Nephron (organoid): Measurements from ENCODE around the gene PRMT9.

Experiments
- H3K27ac Mint-ChIP-seq, 3 experiments: 2 replicates each; pipeline ENCODE4 v1.8.0; 2020; ENCODE audit warnings: mixed read lengths in 3 of 3, mild to moderate bottlenecking in 2 of 3, moderate library complexity in 1 of 3
- H3K27me3 Mint-ChIP-seq: 2 replicates; pipeline ENCODE4 v1.8.0; 2021; ENCODE audit warnings: low read depth, mild to moderate bottlenecking, moderate library complexity, mixed read lengths
- H3K36me3 Mint-ChIP-seq: 2 replicates; pipeline ENCODE4 v1.8.0; 2020; ENCODE audit warnings: low read depth, mixed read lengths
- H3K4me1 Mint-ChIP-seq: 2 replicates; pipeline ENCODE4 v1.8.0; 2020; ENCODE audit warnings: mixed read lengths
- H3K4me3 Mint-ChIP-seq, 3 experiments: 2 replicates each; pipeline ENCODE4 v1.8.0; 2020; ENCODE audit warnings: mild to moderate bottlenecking in 3 of 3, mixed read lengths in 3 of 3, moderate library complexity in 2 of 3
- H3K9me3 Mint-ChIP-seq: 2 replicates; pipeline ENCODE4 v1.8.0; 2020; ENCODE audit warnings: mixed read lengths
- CTCF ChIP-seq, 3 experiments: fragments of 200-600 bp; sonication (generic); IDR thresholded peaks; one replicate each; pipeline ENCODE4 v1.5.0; 2021; ENCODE audit warnings: antibody characterized with exemption in 3 of 3; ENCODE audit not compliant: unreplicated experiment in 3 of 3

PRMT9 gene

GRCh38 chr4:147616849-147617172, 67.2 kb downstream of the PRMT9 start:
- TF ChIP-seq CTCF (IDR thresholded peaks at IDR 0.05; ENCODE audit: unreplicated experiment in 3 of 3): no peak
- Mint-ChIP-seq H3K27ac (peak overlapping the region; percentile 77 to 95 (median 87)), H3K36me3 (peaks cover 14% of the 10 kb centered on the region), H3K27me3 (no peaks in the 10 kb centered on the region), H3K4me1 (peaks cover 26% of the 10 kb centered on the region), H3K4me3 (peak overlapping the region; percentile 90 to 93 (median 92)), H3K9me3 (no peaks in the 10 kb centered on the region)

- Mint-ChIP-seq H3K4me3 (no peak overlapping the region), H3K27ac (no peak overlapping the region), H3K4me1 (no peaks in the 10 kb centered on the region), H3K36me3 (no peaks in the 10 kb centered on the region), H3K27me3 (no peaks in the 10 kb centered on the region), H3K9me3 (no peaks in the 10 kb centered on the region)
- no peak for TF ChIP-seq CTCF (IDR thresholded peaks at IDR 0.05; ENCODE audit: unreplicated experiment in 3 of 3)
Measured at GRCh38 chr4:147610686-147611085, 73.3 kb downstream of the PRMT9 start.

- no peak for TF ChIP-seq CTCF (IDR thresholded peaks at IDR 0.05; ENCODE audit: unreplicated experiment in 3 of 3)
- Mint-ChIP-seq H3K4me1 (no peaks in the 10 kb centered on the region), H3K9me3 (no peaks in the 10 kb centered on the region), H3K27ac (no peak overlapping the region), H3K27me3 (no peaks in the 10 kb centered on the region), H3K4me3 (no peak overlapping the region), H3K36me3 (no peaks in the 10 kb centered on the region)
Measured at GRCh38 chr4:147607471-147607870, 76.5 kb downstream of the PRMT9 start.

GRCh38 chr4:147605499-147605898, 78.5 kb downstream of the PRMT9 start:
- H3K27me3 Mint-ChIP-seq: no peaks in the 10 kb centered on the region
- H3K36me3 Mint-ChIP-seq: no peaks in the 10 kb centered on the region
- no peak for TF ChIP-seq CTCF (IDR thresholded peaks at IDR 0.05; ENCODE audit: unreplicated experiment in 3 of 3)
- H3K4me1 Mint-ChIP-seq: no peaks in the 10 kb centered on the region
- H3K27ac Mint-ChIP-seq: peak overlapping the region in 1 of 3 experiments; percentile 15
- H3K9me3 Mint-ChIP-seq: no peaks in the 10 kb centered on the region
- no peak overlapping the region for H3K4me3 Mint-ChIP-seq

GRCh38 chr4:147599769-147600168, 84.2 kb downstream of the PRMT9 start:
- H3K36me3 Mint-ChIP-seq: no peaks in the 10 kb centered on the region
- no peak overlapping the region for H3K4me3 Mint-ChIP-seq
- H3K27me3 Mint-ChIP-seq: no peaks in the 10 kb centered on the region
- no peak overlapping the region for H3K27ac Mint-ChIP-seq
- H3K4me1 Mint-ChIP-seq: peaks cover 12% of the 10 kb centered on the region
- H3K9me3 Mint-ChIP-seq: no peaks in the 10 kb centered on the region
- TF ChIP-seq CTCF (IDR thresholded peaks at IDR 0.05; ENCODE audit: unreplicated experiment in 3 of 3): no peak

- H3K9me3 Mint-ChIP-seq: no peaks in the 10 kb centered on the region
- no peak overlapping the region for H3K4me3 Mint-ChIP-seq
- H3K36me3 Mint-ChIP-seq: no peaks in the 10 kb centered on the region
- H3K27me3 Mint-ChIP-seq: no peaks in the 10 kb centered on the region
- TF ChIP-seq CTCF (IDR thresholded peaks at IDR 0.05; ENCODE audit: unreplicated experiment in 3 of 3): no peak
- peaks cover 12% of the 10 kb centered on the region for H3K4me1 Mint-ChIP-seq
- no peak overlapping the region for H3K27ac Mint-ChIP-seq
Measured at GRCh38 chr4:147599206-147599605, 84.8 kb downstream of the PRMT9 start.
